Trophoblast cell (in vitro differentiated cells and primary cell): Measurements from ENCODE around the gene HOXB7.
A peak's percentile ranks its signal among the peaks of the same experiment; 100 is the strongest.

Experiments
- DNase-seq, 2 donors: peaks; one replicate each; pipeline ENCODE4 v3.0.0-alpha.2; 2016
- H2AFZ ChIP-seq: 2 replicates; pipeline ENCODE4 v1.6.1; 2013; ENCODE audit warnings: low read length, moderate library complexity, mild to moderate bottlenecking; ENCODE audit not compliant: insufficient read depth, poor library complexity
- H2AK5ac ChIP-seq: 2 replicates; pipeline ENCODE4 v1.6.1; 2013; ENCODE audit warnings: mild to moderate bottlenecking, low read length
- H2BK120ac ChIP-seq: 2 replicates; pipeline ENCODE4 v1.6.1; 2013; ENCODE audit warnings: low read length, mild to moderate bottlenecking, moderate library complexity; ENCODE audit not compliant: insufficient read depth, poor library complexity
- H2BK12ac ChIP-seq: 2 replicates; pipeline ENCODE4 v1.6.1; 2013; ENCODE audit warnings: mild to moderate bottlenecking, low read length, moderate library complexity
- H2BK5ac ChIP-seq: 2 replicates; pipeline ENCODE4 v1.6.1; 2013; ENCODE audit warnings: low read length, low read depth, moderate library complexity, mild to moderate bottlenecking; ENCODE audit not compliant: poor library complexity
- H3K14ac ChIP-seq: 2 replicates; pipeline ENCODE4 v1.6.1; 2013; ENCODE audit warnings: mild to moderate bottlenecking, low read length
- H3K18ac ChIP-seq: 2 replicates; pipeline ENCODE4 v1.6.1; 2013; ENCODE audit warnings: mild to moderate bottlenecking, low read length
- H3K23ac ChIP-seq: 2 replicates; pipeline ENCODE4 v1.6.1; 2013; ENCODE audit warnings: low read length
- H3K27ac ChIP-seq: 2 replicates; pipeline ENCODE4 v1.5.1; 2013; ENCODE audit warnings: low read depth, mild to moderate bottlenecking, inconsistent platforms, low read length, moderate library complexity
- H3K27me3 ChIP-seq: 2 replicates; pipeline ENCODE4 v1.6.1; 2013; ENCODE audit warnings: inconsistent platforms, mild to moderate bottlenecking, low read length, moderate library complexity; ENCODE audit not compliant: insufficient read depth
- H3K36me3 ChIP-seq, 2 experiments: 1 replicate in 1 of 2; 2 replicates in 1 of 2; pipeline ENCODE4 v1.6.1; 2013; ENCODE audit warnings: low read length in 2 of 2, mild to moderate bottlenecking in 2 of 2, moderate library complexity in 1 of 2; ENCODE audit not compliant: insufficient read depth in 2 of 2, control insufficient read depth in 1 of 2
- H3K4ac ChIP-seq: 2 replicates; pipeline ENCODE4 v1.6.1; 2013; ENCODE audit warnings: low read depth, mild to moderate bottlenecking, low read length, moderate library complexity
- H3K4me1 ChIP-seq, 2 experiments: 1 replicate in 1 of 2; 2 replicates in 1 of 2; pipeline ENCODE4 v1.6.1; 2013; ENCODE audit warnings: low read length in 2 of 2, mild to moderate bottlenecking in 2 of 2, moderate library complexity in 1 of 2; ENCODE audit not compliant: insufficient read depth in 2 of 2, control insufficient read depth in 1 of 2
- H3K4me2 ChIP-seq: 2 replicates; pipeline ENCODE4 v1.6.1; 2013; ENCODE audit warnings: inconsistent platforms, mild to moderate bottlenecking, low read length, moderate library complexity
- H3K4me3 ChIP-seq: 2 replicates; pipeline ENCODE4 v1.5.1; 2013; ENCODE audit warnings: mild to moderate bottlenecking, low read depth, low read length, inconsistent platforms
- H3K79me1 ChIP-seq: one replicate; pipeline ENCODE4 v1.6.1; 2013; ENCODE audit warnings: low read length
- H3K79me2 ChIP-seq: 2 replicates; pipeline ENCODE4 v1.6.1; 2013; ENCODE audit warnings: low read length, mild to moderate bottlenecking; ENCODE audit not compliant: control insufficient read depth, insufficient read depth, poor library complexity
- H3K9ac ChIP-seq: 2 replicates; pipeline ENCODE4 v1.6.1; 2013; ENCODE audit warnings: mild to moderate bottlenecking, low read length
- H3K9me3 ChIP-seq: 2 replicates; pipeline ENCODE4 v1.6.1; 2013; ENCODE audit warnings: low read depth, mild to moderate bottlenecking, control low read depth, inconsistent platforms, low read length; ENCODE audit not compliant: insufficient read depth
- H4K12ac ChIP-seq: 2 replicates; pipeline ENCODE4 v1.6.1; 2013; ENCODE audit warnings: low read depth, mild to moderate bottlenecking, low read length, moderate library complexity
- H4K8ac ChIP-seq: 2 replicates; pipeline ENCODE4 v1.6.1; 2013; ENCODE audit warnings: low read depth, mild to moderate bottlenecking, low read length, moderate library complexity
- H4K91ac ChIP-seq: one replicate; pipeline ENCODE4 v1.6.1; 2013; ENCODE audit warnings: low read depth, mild to moderate bottlenecking, low read length, moderate library complexity
- WGBS: extraction: QIAGEN DNeasy Blood & Tissue Kit; methylation state at CpG from one replicate; pipeline ENCODE4 v1.1.7; 2013; ENCODE audit warnings: missing lambda C conversion rate; ENCODE audit not compliant: insufficient read length, insufficient coverage; ENCODE audit errors: extremely low coverage; 5-methylcytosine and 5-hydroxymethylcytosine counted together

The HOXB7 gene

DNA sequence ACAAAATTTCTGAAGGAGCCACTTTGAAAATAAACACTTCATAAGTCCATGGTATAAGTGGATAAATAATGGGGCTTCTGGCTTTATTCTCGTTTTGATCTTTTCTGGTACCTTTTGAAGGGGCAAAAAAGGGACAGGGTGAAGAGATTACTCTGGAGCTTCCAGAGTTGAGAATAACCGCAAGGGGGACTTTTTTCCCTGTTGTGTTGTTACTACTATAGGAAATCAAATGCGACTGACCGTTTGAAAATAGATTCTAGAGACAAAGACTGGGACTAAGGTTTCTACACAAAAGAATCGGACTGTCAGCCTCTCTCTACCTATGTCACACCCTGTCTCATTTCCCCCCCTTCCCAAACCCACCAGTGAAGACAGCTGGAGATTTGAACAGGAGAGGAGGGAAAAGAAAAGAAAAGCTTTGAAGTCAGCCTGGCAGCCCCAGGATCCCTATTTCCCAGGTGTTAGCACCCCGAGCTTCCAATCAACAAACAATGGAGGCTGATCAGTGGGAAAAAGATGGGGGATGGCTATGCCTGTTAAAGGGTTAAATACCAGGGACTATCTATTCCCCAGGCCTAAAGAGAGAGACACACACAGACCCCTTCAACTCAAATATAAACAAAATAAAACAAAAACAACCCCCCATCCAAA is 41.0 kb downstream of the HOXB7 start:
- Histone ChIP-seq H3K27me3 (peaks cover 7% of the 10 kb centered on the region), H2BK120ac (peak overlapping the region; percentile 86), H2BK12ac (peak overlapping the region; percentile 41), H2AFZ (no peak overlapping the region), H2AK5ac (no peak overlapping the region), H3K4ac (peak overlapping the region; percentile 24), H4K8ac (no peak overlapping the region), H3K79me1 (peaks cover 13% of the 10 kb centered on the region), H3K23ac (no peak overlapping the region), H3K4me1 (peaks cover 23 to 42% of the 10 kb centered on the region in 2 experiments), H4K12ac (no peak overlapping the region), H3K27ac (peak overlapping the region; percentile 76), H3K79me2 (no peaks in the 10 kb centered on the region), H3K36me3 (no peaks in the 10 kb centered on the region), H3K9me3 (no peaks in the 10 kb centered on the region), H3K14ac (peak overlapping the region; percentile 17), H3K4me3 (no peak overlapping the region), H3K18ac (peak overlapping the region; percentile 26), H3K9ac (no peak overlapping the region), H4K91ac (peak overlapping the region; percentile 76), H3K4me2 (peak overlapping the region; percentile 54), H2BK5ac (peak overlapping the region; percentile 71)
- DNase-seq, result no peak
- WGBS, result no CpG with 5 or more reads among the region's 6 CpGs

DNA sequence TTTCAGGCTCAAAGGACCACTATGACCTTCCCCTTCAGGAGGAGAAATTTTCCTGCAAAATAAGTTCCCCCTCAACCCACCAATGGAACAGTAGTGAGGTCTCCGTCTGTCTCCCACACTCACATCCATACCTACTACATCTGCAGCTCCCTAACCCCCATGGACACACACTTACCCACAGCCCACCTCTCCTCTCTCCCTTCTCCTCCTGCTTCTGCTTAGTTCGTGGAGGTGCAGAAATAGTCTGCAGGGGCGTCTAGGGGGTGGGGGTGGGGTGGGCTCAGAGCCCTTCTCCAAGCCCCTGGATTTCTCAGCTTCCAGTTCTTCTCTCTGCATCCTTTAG is 41.6 kb downstream of the HOXB7 start:
- Histone ChIP-seq H3K4ac (no peak overlapping the region), H3K4me3 (no peak overlapping the region), H3K9me3 (peaks cover 4% of the 10 kb centered on the region), H4K8ac (no peak overlapping the region), H4K91ac (no peak overlapping the region), H3K36me3 (no peaks in the 10 kb centered on the region), H3K18ac (no peak overlapping the region), H3K9ac (no peak overlapping the region), H3K27ac (no peak overlapping the region), H2BK5ac (no peak overlapping the region), H3K23ac (no peak overlapping the region), H3K27me3 (peaks cover 11% of the 10 kb centered on the region), H3K79me1 (peaks cover 17% of the 10 kb centered on the region), H2AK5ac (no peak overlapping the region), H4K12ac (no peak overlapping the region), H2BK120ac (no peak overlapping the region), H3K79me2 (no peaks in the 10 kb centered on the region), H3K4me1 (peaks cover 27 to 46% of the 10 kb centered on the region in 2 experiments), H3K4me2 (no peak overlapping the region), H3K14ac (no peak overlapping the region), H2BK12ac (no peak overlapping the region), H2AFZ (no peak overlapping the region)
- no peak for DNase-seq
- WGBS, result no CpG with 5 or more reads among the region's 3 CpGs

DNA sequence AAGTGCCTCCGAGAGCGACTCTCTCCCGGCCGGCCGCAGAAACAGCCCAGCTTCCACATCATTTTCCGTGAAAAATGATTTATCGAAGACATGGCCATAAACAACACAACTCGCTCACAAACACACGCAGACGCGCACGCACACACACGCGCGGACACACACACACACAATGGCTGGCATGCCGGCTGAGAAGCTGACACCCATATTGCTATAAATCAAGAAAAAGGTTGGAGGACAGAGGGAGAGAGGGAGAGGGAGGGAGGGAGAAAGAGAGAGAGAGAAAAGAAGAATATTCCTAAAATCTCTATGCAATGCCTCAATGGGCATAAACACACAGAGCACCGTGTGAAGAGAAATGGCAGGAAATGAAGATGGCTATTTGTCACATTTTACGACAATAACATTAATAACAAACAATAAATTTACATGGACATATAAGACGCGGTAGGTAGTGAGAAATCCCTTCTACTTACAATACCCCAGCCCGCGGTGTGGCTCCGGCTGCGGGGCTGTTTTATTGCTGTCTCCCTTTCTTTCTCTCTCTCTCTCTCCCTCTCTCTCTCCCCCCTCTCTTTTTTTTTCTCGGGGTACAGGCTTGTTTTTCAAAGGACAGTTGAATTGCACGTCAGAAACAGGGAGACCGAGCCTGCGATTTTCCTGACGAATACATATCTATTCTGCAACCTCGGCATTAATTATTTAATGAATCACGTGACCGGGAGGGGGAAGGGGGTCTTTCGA is 42.1 kb downstream of the HOXB7 start:
- Histone ChIP-seq H2AFZ (no peak overlapping the region), H3K9me3 (peaks cover 4% of the 10 kb centered on the region), H4K8ac (no peak overlapping the region), H2BK5ac (no peak overlapping the region), H3K18ac (peak overlapping the region; percentile 68), H3K79me2 (no peaks in the 10 kb centered on the region), H3K4me1 (peaks cover 27 to 44% of the 10 kb centered on the region in 2 experiments), H3K27ac (no peak overlapping the region), H3K27me3 (peaks cover 11% of the 10 kb centered on the region), H2BK120ac (peak overlapping the region; percentile 23), H2BK12ac (peak overlapping the region; percentile 48), H4K12ac (no peak overlapping the region), H3K9ac (no peak overlapping the region), H3K14ac (peak overlapping the region; percentile 44), H3K4me3 (no peak overlapping the region), H3K4me2 (no peak overlapping the region), H3K36me3 (no peaks in the 10 kb centered on the region), H3K79me1 (peaks cover 17% of the 10 kb centered on the region), H3K4ac (peak overlapping the region; percentile 7), H3K23ac (no peak overlapping the region), H4K91ac (peak overlapping the region; percentile 21), H2AK5ac (no peak overlapping the region)
- DNase-seq, result no peak
- WGBS, result no CpG with 5 or more reads among the region's 33 CpGs

DNA sequence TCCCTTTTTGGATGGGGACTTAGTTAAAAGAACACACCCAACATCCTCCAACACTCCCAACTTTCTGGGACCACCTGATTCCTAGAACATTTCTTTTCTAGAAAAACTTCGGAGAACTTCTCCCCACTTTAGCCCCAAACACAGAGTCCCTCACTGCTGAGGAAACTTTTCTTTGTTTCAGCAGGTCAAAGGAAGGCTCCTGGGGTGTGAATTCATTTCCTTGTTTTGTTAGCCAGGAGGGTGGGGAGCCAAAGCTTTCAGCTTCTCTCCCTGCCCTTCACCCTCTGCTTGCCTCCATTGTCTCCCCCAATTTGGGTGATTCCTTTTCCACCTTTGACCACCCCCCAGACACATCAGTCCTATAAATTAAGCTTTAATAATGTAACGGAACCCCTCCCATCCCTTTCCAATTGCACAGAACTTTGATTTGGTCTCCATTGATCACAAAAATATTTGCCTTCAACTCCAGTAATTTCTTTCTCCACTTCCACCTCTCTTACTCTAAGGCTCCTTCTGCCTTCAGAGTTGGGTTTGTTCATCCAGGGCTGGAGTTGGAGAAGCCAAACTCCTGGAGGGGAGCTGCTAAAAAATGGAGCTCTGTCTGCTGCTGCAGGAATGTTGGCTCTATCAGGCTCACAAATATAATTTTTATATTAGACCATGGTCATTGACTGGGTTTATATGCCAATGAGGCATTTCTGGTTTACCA is 43.0 kb downstream of the HOXB7 start:
- Histone ChIP-seq H3K14ac (no peak overlapping the region), H2BK120ac (no peak overlapping the region), H3K36me3 (no peaks in the 10 kb centered on the region), H3K9me3 (peaks cover 4% of the 10 kb centered on the region), H4K8ac (no peak overlapping the region), H3K79me1 (peaks cover 17% of the 10 kb centered on the region), H3K4ac (no peak overlapping the region), H3K4me2 (no peak overlapping the region), H2BK12ac (no peak overlapping the region), H3K4me1 (peaks cover 26 to 38% of the 10 kb centered on the region in 2 experiments), H3K18ac (no peak overlapping the region), H3K79me2 (no peaks in the 10 kb centered on the region), H3K23ac (no peak overlapping the region), H3K4me3 (no peak overlapping the region), H2AK5ac (no peak overlapping the region), H3K27ac (no peak overlapping the region), H3K27me3 (peaks cover 11% of the 10 kb centered on the region), H4K91ac (no peak overlapping the region), H2AFZ (no peak overlapping the region), H4K12ac (no peak overlapping the region), H3K9ac (no peak overlapping the region), H2BK5ac (no peak overlapping the region)
- no peak for DNase-seq
- no CpG with 5 or more reads among the region's 2 CpGs for WGBS
